GM21360 (cell line): ENCODE measurements around the gene NINJ2.

Experiments
- ATAC-seq: cut with Tn5 transposase; IDR thresholded peaks from one replicate; pipeline ENCODE4 v1.9.1; 2021; ENCODE audit warnings: mild to moderate bottlenecking, moderate library complexity; ENCODE audit not compliant: unreplicated experiment

NINJ2 gene

GRCh38 chr12:617304-617915, 45.8 kb downstream of the NINJ2 start:
- no peak for ATAC-seq

- ATAC-seq: no peak
Measured at GRCh38 chr12:615620-616019, 47.6 kb downstream of the NINJ2 start.

DNA sequence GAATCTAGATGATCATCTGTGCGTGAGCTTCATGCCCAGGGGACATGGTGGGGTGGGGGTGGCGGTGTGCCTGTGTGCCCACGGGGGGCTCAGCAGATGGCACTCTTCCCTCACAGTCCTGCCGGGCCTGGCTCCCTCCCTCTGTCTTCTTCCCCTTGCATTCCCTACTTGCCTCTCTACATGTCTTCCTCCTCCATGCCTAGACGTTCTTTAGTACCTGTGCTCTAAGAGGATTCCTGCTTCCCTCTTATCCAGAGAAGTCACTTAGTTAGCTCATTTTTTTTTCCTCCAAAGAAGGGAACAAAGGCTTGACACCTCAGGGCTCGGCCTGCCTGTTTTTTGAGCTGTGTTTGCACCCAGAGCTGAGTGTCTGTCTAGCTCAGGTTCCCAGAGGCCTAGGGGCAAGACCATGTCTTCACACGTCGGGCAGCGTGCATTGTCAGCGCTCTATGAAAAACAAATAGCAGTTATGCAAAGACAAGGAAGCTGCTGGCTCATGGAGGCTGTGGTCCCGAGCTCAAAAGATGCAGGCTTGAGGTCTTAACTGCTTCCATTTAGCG, 48.8 kb downstream of the NINJ2 start:
- no peak for ATAC-seq

GRCh38 chr12:613996-614395, 49.2 kb downstream of the NINJ2 start:
- ATAC-seq: no peak

DNA sequence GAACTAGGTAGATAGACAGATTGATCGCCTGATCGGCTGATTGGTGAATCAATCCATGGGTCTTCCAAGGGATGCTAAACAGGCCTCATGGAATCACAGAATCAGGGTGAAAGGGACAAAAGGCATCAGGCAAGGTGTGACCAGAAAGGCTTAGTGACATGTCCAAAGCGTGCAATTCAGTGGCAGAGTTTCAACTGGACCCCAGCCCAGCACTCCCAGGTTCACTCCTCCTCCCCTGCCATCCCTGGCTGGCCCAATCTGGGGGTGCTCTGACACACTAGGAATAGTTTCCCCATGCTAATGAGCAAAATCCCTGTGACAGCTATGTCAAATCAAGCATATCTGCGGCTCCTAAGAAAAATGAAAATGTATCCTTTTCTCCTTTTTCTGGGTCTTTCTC, 50.4 kb downstream of the NINJ2 start:
- ATAC-seq: no peak

DNA sequence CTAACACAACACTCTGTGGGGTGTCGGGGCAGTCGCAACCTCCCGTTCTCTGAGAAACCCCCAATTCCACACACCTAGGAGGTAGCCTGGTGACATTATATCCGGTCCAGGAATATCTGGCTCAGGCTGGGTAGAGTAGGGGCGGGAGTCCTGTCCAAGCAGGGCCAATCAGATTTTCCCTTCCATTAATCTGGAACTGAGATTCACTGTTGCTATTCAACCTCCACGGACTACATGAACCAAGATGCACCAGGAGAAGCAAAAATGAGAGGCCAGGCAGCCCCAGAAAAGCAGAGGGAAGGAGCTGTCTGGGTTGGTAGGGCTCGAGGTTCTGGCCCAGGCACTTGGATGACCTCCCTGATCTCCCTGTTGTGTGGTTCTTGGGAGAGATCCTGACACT, 51.0 kb downstream of the NINJ2 start:
- ATAC-seq: no peak

GRCh38 chr12:611721-612120, 51.5 kb downstream of the NINJ2 start:
- ATAC-seq: no peak

DNA sequence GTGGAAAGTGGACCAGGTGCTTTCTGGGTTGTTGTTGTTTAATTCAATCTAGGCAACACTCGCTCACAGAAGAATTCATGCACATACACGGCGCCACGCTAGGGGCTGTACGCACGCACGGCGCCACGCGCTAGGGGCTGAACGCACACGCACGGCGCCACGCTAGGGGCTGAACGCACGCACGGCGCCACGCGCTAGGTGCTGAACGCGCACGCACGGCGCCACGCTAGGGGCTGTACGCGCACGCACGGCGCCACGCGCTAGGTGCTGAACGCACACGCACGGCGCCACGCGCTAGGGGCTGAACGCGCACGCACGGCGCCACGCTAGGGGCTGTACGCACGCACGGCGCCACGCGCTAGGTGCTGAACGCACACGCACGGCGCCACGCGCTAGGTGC, 54.3 kb downstream of the NINJ2 start:
- ATAC-seq: no peak

- ATAC-seq: no peak
Measured at GRCh38 chr12:608413-608812, 54.8 kb downstream of the NINJ2 start.

DNA sequence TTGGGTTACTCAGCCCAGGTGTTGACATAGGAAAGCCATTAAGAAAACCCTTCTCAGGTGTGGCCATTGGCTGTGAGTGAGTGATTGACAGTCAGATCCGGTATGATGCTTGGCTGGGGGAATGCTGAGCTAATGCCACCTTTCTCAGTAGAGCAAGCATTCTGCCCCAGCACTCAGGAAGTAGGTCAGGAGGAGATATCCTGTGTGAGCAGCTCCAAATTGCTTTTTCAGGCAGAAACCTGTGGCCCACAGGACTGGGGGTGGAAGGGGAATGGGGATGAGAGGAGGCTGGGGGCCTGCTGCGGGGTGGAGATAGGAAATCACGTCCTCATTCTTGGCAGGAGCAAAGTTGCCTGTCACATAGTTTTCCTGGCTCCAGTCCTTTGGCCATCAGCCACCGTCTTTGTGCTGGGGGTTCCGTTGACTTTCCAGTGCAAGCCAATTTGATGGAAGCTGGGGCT, 55.7 kb downstream of the NINJ2 start:
- no peak for ATAC-seq

- ATAC-seq: no peak
Measured at GRCh38 chr12:604956-605355, 58.3 kb downstream of the NINJ2 start.

DNA sequence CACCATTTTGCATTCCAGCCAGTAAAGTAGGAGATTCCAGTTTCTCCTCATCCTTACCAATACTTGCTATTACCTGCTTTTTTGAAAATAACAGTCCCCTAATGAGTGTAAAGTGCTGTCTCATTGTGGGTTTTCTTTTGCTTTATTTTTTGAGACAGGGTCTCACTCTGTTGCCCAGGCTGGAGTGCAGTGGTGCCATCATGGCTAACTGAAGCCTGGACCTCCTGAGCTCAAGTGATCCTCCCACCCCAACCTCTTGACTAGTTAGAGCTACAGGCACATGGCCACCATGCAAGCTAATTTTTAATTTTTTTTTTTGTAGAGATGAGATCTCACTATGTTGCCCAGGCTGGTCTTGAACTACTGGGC, 60.6 kb downstream of the NINJ2 start:
- ATAC-seq: no peak

GRCh38 chr12:601976-602699, 61.1 kb downstream of the NINJ2 start:
- ATAC-seq: no peak

- no peak for ATAC-seq
Measured at GRCh38 chr12:599756-600155, 63.5 kb downstream of the NINJ2 start.

GRCh38 chr12:597926-598568, 65.2 kb downstream of the NINJ2 start:
- no peak for ATAC-seq

DNA sequence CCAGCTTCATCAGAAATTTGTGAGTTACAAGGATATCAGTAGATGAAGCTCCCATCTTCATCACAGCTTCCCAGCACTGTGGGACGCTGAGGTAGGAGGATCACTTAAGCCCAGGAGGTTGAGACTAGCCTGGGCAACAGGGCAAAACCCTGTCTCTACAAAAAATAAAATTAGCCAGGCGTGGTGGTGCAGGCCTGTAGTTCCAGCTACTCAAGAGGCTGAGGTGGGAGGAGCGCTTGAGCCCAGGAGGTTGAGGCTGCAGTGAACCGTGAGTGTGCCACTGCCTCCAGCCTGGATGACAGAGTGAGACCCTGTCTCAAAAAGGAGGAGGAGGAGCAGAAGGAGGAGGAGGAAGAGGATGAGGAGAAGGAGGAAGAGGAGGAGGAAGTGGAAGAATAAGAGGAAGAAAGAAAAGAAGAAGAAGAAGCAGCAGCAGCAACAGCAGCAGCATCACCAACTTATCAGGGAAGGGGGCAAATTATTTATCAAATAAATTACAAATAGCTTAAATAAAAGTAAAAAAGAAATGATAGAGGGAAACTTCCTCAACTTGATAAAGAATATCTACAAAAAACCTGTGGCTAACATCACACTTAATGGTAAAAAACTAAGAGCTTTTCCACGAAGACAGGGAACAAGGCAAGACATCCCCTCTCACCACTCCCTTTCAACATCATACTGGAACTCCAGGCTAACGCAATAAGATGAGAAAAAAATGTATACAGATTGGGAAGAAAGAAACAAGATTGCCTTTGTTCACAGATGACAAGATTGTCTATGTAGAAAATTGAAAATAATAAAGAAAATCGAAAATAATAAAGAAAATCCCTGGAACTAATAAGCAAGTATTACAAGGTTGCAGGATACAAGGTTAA, 69.6 kb downstream of the NINJ2 start:
- ATAC-seq: no peak

GRCh38 chr12:592024-592505, 71.2 kb downstream of the NINJ2 start:
- no peak for ATAC-seq

GRCh38 chr12:591167-592023, 71.8 kb downstream of the NINJ2 start:
- no peak for ATAC-seq

DNA sequence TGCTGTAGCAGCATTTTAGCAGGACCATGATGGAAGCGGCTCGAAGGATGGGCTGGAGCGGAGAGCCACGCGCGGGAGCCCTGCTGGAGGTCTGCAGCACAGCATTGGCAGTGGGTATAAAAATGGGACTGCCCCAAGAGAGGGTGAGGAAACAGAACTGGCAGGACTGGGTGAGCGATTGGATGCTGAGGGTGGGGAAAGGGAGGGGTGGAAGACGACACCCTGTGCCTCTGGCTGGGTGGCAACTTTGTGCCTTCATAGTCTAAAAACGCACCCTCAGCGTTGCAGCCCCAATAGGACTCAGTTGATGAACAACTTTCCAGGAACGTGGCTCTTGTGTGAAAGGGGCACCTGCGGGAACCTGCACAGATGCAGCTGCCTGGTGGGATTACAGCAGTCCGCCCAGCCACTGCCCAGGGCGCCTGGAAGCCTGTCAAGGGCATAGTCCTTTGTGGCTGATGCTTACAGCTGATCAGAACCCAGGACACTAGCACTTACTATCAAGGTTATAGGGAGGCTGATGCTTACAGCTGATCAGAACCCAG, 73.0 kb downstream of the NINJ2 start:
- ATAC-seq: no peak

DNA sequence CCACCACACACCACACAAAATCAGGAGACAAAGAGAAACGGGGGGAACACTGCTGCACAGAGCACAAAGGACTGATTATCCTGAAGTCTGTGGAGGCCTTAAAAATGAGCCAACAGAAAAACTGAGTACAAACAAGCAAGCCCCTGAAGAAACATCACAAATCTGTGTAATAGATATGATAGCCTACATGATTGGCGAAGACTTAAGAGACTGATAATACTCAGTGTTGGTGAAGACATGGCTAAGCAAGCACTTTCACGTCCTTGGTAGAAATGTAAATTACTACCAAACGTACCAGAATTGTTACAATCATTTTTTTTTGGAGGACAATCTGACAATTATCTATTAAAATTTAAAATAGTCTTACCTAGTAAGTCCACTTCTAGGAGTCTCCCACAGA, 74.6 kb downstream of the NINJ2 start:
- ATAC-seq: no peak
